Endothelial cell of umbilical vein (primary cell): ENCODE measurements around the gene DNAJC16. TPM values are rescaled to one million over a fixed set of nuclear protein-coding genes. Genes with fewer than 3 reads are reported as not detected.

ENCODE experiments used
- BruUV-seq: library from RNA; stranded (reverse); fragments of 400-500 nt; replicated peaks from 2 replicates; lab custom pipeline; 2021; lab: Mats Ljungman, UMichigan
- CTCF ChIA-PET: fragments of 300-600, 350-600 bp; sonication (Branson Sonifier 250); formaldehyde crosslinking; loops from one replicate; lab custom pipeline; 2021; ENCODE audit warnings: antibody characterized with exemption, inconsistent platforms; lab: Charles Lee
- POLR2A ChIA-PET: fragments of 300-600, 350-600 bp; sonication (Branson Sonifier 250); formaldehyde crosslinking; loops from one replicate; lab custom pipeline; 2021; ENCODE audit warnings: antibody characterized with exemption, inconsistent platforms; lab: Charles Lee
- DNase-seq: peaks from one replicate; pipeline ENCODE4 v3.0.0-alpha.2; 2011; ENCODE audit warnings: low read depth, low spot score
- FAIRE-seq: peaks from 2 replicates; lab custom pipeline; 2011; peaks lifted over from hg19 to GRCh38; lab: Jason Lieb, UNC
- H2AFZ ChIP-seq: 2 replicates; pipeline ENCODE4 v1.6.0; 2012; ENCODE audit warnings: low read depth, low read length, control low read depth, inconsistent platforms
- H3K27ac ChIP-seq: 2 replicates; pipeline ENCODE4 v1.5.1; 2011; ENCODE audit warnings: low read depth, mild to moderate bottlenecking, control low read depth, low read length, moderate library complexity; ENCODE audit not compliant: insufficient read depth
- H3K27me3 ChIP-seq, 2 experiments: 2 replicates each; pipeline versions ENCODE4 v1.6.0 to v1.6.1; 2011; ENCODE audit warnings: low read length in 2 of 2, mixed read lengths in 1 of 2; ENCODE audit not compliant: control insufficient read depth in 2 of 2, insufficient read depth in 2 of 2
- H3K36me3 ChIP-seq, 2 experiments: 2 replicates in 1 of 2; 3 replicates in 1 of 2; pipeline ENCODE4 v1.5.1; 2011; ENCODE audit warnings: low read length in 2 of 2, mild to moderate bottlenecking in 1 of 2, moderate library complexity in 1 of 2; ENCODE audit not compliant: control insufficient read depth in 2 of 2, insufficient read depth in 2 of 2; ENCODE audit errors: extremely low read depth in 1 of 2
- H3K4me1 ChIP-seq: 3 replicates; pipeline ENCODE4 v1.5.1; 2011; ENCODE audit warnings: mild to moderate bottlenecking, low read length; ENCODE audit not compliant: control insufficient read depth, insufficient read depth; ENCODE audit errors: extremely low read depth
- H3K4me2 ChIP-seq: 2 replicates; pipeline ENCODE4 v1.6.1; 2011; ENCODE audit warnings: low read length, control low read depth, mixed read lengths; ENCODE audit not compliant: insufficient read depth
- H3K4me3 ChIP-seq, 3 experiments: fragments of 200-600 bp in 1 of 3; sonication (generic), shearing (Covaris generic) in 1 of 3; replicated peaks in 1 of 3; 2 replicates each; pipeline ENCODE4 v1.5.1; 2011 to 2016; ENCODE audit warnings: control low read depth in 3 of 3, low read length in 3 of 3, mild to moderate bottlenecking in 2 of 3, inconsistent platforms in 1 of 3, low read depth in 1 of 3, moderate library complexity in 1 of 3; ENCODE audit not compliant: insufficient read depth in 1 of 3
- H3K79me2 ChIP-seq: 2 replicates; pipeline ENCODE4 v1.6.0; 2012; ENCODE audit warnings: low read length, inconsistent platforms; ENCODE audit not compliant: control insufficient read depth, insufficient read depth
- H3K9ac ChIP-seq: replicated peaks from 2 replicates; pipeline ENCODE3; 2011; ENCODE audit warnings: low read length, control low read depth; ENCODE audit not compliant: insufficient read depth; ENCODE audit errors: extremely low read depth
- H3K9me1 ChIP-seq: replicated peaks from 3 replicates; pipeline ENCODE4 v1.6.0; 2011; ENCODE audit warnings: mild to moderate bottlenecking, low read length; ENCODE audit not compliant: control insufficient read depth, insufficient read depth; ENCODE audit errors: extremely low read depth
- H3K9me3 ChIP-seq: replicated peaks from 2 replicates; pipeline ENCODE4 v1.5.1; 2012; ENCODE audit warnings: low read length, inconsistent platforms; ENCODE audit not compliant: control insufficient read depth, insufficient read depth
- H4K20me1 ChIP-seq: replicated peaks from 2 replicates; pipeline ENCODE3; 2011; ENCODE audit warnings: mild to moderate bottlenecking, low read length; ENCODE audit not compliant: control insufficient read depth, insufficient read depth; ENCODE audit errors: extremely low read depth
- EZH2 ChIP-seq: IDR thresholded peaks from 2 replicates; pipeline ENCODE4 v1.6.1; 2012; ENCODE audit warnings: borderline replicate concordance, low read depth, mild to moderate bottlenecking, moderate library complexity, low read length, inconsistent platforms; ENCODE audit not compliant: severe bottlenecking
- FOS ChIP-seq: IDR thresholded peaks from 2 replicates; pipeline ENCODE4 v1.6.1; 2011; ENCODE audit warnings: mild to moderate bottlenecking, low read length, moderate library complexity, borderline replicate concordance; ENCODE audit not compliant: insufficient read depth
- GATA2 ChIP-seq: IDR thresholded peaks from 2 replicates; pipeline ENCODE4 v1.7.0; 2011; ENCODE audit warnings: low read depth, mild to moderate bottlenecking, moderate library complexity, mixed read lengths, low read length; ENCODE audit not compliant: insufficient read length, insufficient read depth
- JUN ChIP-seq: IDR thresholded peaks from 2 replicates; pipeline ENCODE4 v1.6.1; 2011; ENCODE audit warnings: borderline replicate concordance, low read depth; ENCODE audit not compliant: insufficient read length, insufficient read depth
- MYC ChIP-seq: IDR thresholded peaks from one replicate; pipeline ENCODE4 v1.6.1; 2011; ENCODE audit warnings: mild to moderate bottlenecking, low read depth, low read length
- POLR2A ChIP-seq: IDR thresholded peaks from 2 replicates; pipeline ENCODE4 v1.6.1; 2012; ENCODE audit warnings: low read depth, mild to moderate bottlenecking, control low read depth, low read length
- POLR2AphosphoS5 ChIP-seq: IDR thresholded peaks from 2 replicates; pipeline ENCODE4 v1.6.1; 2012; ENCODE audit warnings: low read depth, mild to moderate bottlenecking, control low read depth, low read length, moderate library complexity; ENCODE audit not compliant: insufficient read depth
- dilution Hi-C: fragments of 300-500 bp; cut with MboI; formaldehyde crosslinking; loops from one replicate; pipeline ENCODE4 v1.15.0; 2019; ENCODE audit warnings: low sequenced_read_pairs; ENCODE audit not compliant: extremely low pct_ligation_motif_present
- intact Hi-C: fragments of 100-400 bp; cut with micrococcal nuclease; formaldehyde crosslinking; loops from one replicate; pipeline ENCODE4 v1.10.0; 2022
- polyA plus RNA-seq, 4 experiments: library from polyadenylated mRNA; depleted of rRNA in 3 of 4; stranded (reverse) in 3 of 4; unstranded in 1 of 4; fragments of >200 nt; gene quantifications; 2 replicates each; pipeline versions ENCODE4 v1.2.1 to v1.2.3, GENCODE V29; 2011 to 2012; ENCODE audit warnings: missing spikeins in 1 of 4
- total RNA-seq: library from RNA; stranded (reverse); gene quantifications from 2 replicates; pipeline ENCODE4 v1.2.3, GENCODE V29; 2021
- TF ChIP-seq, protein P1 (sequence below): IDR thresholded peaks from 2 replicates; pipeline ENCODE4 v1.6.1; 2011; ENCODE audit not compliant: insufficient read depth, insufficient read length
- TF ChIP-seq, protein P2 (sequence below), 2 donors: IDR thresholded peaks; 1 replicate in 1 of 2; 2 replicates in 1 of 2; pipeline ENCODE4 v1.5.1; 2011; ENCODE audit warnings: low read length in 2 of 2, mild to moderate bottlenecking in 2 of 2, moderate library complexity in 2 of 2, control low read depth in 1 of 2, inconsistent platforms in 1 of 2, low read depth in 1 of 2; ENCODE audit not compliant: insufficient read depth in 1 of 2; ENCODE audit errors: extremely low read depth in 1 of 2

The DNAJC16 gene
- total and polyA plus RNA-seq, 2 donors (not counting 3 experiments of a cell fraction or from before 2014, with no cell fraction given): 8.0 to 21.4 TPM

DNA sequence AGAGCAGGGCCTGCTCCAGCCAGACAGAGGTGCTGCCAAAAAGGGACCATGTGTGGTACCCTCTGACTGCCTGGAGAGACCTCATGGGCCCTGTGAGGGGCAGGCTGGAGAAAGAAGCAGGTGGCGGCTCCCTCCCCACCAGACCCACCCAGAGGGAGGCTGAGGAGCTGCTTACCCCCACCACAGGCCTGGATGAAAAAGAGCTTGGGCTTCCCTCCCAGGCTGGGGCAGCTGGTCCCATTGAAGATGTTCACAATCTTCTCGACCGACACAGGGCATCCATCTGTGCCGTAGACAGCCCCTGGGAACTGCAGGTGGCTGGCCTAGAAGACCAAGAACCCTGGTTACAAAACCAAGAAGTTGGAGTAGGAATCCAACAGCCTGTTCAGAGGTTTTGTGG lies 22.2 kb upstream of the DNAJC16 start:
- FAIRE-seq (no peak), DNase-seq (no peak)
- no peaks in the 10 kb centered on the region for H3K36me3 ChIP-seq
- TF ChIP-seq GATA2 (no peak), EZH2 (no peak), FOS (no peak), POLR2A (no peak), MYC (no peak), JUN (no peak), POLR2AphosphoS5 (no peak)
- TF ChIP-seq, protein P1, sequence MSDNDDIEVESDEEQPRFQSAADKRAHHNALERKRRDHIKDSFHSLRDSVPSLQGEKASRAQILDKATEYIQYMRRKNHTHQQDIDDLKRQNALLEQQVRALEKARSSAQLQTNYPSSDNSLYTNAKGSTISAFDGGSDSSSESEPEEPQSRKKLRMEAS: no peak
- TF ChIP-seq, protein P2, sequence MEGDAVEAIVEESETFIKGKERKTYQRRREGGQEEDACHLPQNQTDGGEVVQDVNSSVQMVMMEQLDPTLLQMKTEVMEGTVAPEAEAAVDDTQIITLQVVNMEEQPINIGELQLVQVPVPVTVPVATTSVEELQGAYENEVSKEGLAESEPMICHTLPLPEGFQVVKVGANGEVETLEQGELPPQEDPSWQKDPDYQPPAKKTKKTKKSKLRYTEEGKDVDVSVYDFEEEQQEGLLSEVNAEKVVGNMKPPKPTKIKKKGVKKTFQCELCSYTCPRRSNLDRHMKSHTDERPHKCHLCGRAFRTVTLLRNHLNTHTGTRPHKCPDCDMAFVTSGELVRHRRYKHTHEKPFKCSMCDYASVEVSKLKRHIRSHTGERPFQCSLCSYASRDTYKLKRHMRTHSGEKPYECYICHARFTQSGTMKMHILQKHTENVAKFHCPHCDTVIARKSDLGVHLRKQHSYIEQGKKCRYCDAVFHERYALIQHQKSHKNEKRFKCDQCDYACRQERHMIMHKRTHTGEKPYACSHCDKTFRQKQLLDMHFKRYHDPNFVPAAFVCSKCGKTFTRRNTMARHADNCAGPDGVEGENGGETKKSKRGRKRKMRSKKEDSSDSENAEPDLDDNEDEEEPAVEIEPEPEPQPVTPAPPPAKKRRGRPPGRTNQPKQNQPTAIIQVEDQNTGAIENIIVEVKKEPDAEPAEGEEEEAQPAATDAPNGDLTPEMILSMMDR (IDR thresholded peaks at IDR 0.05; ENCODE audit: extremely low read depth in 1 of 2, insufficient read depth in 1 of 2, low read depth in 1 of 2, low read length in 2 of 2): no peak
- intact Hi-C loops (no loop called here), dilution Hi-C loops (no loop called here)
- no peak overlapping the region for H3K9ac ChIP-seq
- no peaks in the 10 kb centered on the region for H3K9me3 ChIP-seq
- H4K20me1 ChIP-seq: no peaks in the 10 kb centered on the region
- no peaks in the 10 kb centered on the region for H3K27me3 ChIP-seq
- POLR2A ChIA-PET: no interaction called here
- CTCF ChIA-PET: interaction anchor here (2.6 kb wide), 1 partner anchor 181 kb away, joined by 8 read pairs; no protein-coding TSS in a partner anchor
- H3K79me2 ChIP-seq: no peaks in the 10 kb centered on the region
- H3K27ac ChIP-seq: no peak overlapping the region
- H3K9me1 ChIP-seq: no peaks in the 10 kb centered on the region
- no peak overlapping the region for H2AFZ ChIP-seq
- no peak overlapping the region for H3K4me2 ChIP-seq
- H3K4me1 ChIP-seq: no peaks in the 10 kb centered on the region
- BruUV-seq: no TSS peak
- no peak overlapping the region for H3K4me3 ChIP-seq
